Stimulated activated CD4-positive, alpha-beta T cell treated with anti-CD3 and anti-CD28 coated beads, Interleukin-2, amount 100 ng/mL, for 4 hours (primary cell): ENCODE data around the gene SLC9A2.

Source experiments
- DNase-seq: peaks from one replicate; pipeline ENCODE4 v3.0.0-alpha.2; 2020; ENCODE audit warnings: low read depth

SLC9A2 gene

GRCh38 chr2:102620332-102620731 is 979 bp downstream of the SLC9A2 start:
- no peak for DNase-seq

DNA sequence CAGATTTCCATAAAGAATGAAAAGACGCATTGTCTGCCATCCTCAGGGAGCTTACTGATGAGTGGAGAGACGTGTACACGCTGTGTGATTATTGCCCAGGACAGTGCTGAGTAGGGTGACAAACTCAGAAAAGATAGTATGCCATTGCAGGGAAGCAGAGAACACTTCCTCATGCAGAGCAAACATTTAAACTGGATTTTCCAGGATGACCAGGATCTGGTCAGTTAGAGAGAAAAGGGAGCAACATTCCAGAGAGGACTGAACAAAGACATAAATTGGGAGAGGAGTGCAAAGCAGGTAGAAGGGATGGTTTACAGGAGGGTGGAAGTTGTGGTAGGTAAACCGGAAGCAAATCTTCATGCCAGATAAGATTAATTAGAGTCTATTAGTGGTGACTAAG is 2.3 kb downstream of the SLC9A2 start:
- DNase-seq = no peak

DNA sequence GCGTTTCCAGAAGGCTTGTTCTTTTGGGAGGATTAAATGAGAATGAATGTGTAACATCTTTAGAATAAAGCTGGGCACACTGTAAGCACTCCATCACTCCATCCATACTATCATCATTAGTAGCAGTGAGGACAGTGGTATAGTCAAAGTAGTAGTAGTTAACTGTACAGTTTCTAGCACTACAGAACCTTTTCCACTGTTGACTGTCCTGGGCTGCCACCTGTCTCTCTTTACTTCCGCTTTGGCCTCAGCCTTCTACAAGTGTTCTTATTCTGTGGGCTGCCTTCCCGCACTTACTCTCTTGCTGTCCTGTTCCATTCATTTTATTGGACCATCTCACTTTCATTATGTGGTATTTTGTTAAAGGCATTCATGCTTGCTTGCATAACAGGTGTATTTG is 3.3 kb downstream of the SLC9A2 start:
- no peak for DNase-seq

DNA sequence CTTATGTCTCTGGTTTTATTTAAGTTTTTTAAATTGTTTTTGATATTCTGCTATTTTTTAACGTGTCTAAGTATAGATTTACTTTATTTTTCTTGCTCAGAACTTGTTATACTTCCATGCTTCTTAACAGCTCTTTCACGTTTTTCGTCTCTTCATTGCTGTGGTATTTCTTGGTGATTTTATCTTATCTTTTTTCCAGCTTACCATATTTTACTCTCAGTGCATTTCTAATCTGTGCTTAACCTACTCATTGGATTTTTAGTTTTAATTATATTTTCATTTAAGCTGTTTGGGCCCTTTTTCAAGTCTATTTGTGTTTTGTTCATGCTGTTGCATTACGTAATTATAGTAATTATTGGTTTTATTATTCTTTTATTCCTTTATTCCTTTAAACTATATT is 11.1 kb downstream of the SLC9A2 start:
- no peak for DNase-seq

GRCh38 chr2:102632380-102633175 is 13.2 kb downstream of the SLC9A2 start:
- no peak for DNase-seq

GRCh38 chr2:102634831-102635241 is 15.5 kb downstream of the SLC9A2 start:
- DNase-seq = no peak

DNA sequence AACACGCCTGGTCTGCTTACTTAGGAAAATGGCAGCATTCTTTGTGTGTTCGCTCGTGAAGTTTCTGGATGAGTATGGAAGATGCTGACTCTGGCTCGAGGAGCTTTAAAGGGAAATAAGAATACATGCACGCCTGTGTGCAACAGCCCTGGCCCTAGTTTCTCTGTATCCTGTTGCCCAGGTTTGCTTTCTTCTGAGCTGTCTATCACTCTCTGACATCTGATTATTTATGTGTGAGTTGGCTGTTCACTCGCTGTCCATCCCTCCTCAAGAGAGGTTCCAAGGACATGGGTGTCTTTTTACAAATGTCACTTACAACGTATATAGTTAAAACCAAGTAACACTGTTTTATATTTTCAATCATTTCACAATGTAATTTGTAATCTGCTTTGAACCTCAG is 16.0 kb downstream of the SLC9A2 start:
- DNase-seq = no peak

DNA sequence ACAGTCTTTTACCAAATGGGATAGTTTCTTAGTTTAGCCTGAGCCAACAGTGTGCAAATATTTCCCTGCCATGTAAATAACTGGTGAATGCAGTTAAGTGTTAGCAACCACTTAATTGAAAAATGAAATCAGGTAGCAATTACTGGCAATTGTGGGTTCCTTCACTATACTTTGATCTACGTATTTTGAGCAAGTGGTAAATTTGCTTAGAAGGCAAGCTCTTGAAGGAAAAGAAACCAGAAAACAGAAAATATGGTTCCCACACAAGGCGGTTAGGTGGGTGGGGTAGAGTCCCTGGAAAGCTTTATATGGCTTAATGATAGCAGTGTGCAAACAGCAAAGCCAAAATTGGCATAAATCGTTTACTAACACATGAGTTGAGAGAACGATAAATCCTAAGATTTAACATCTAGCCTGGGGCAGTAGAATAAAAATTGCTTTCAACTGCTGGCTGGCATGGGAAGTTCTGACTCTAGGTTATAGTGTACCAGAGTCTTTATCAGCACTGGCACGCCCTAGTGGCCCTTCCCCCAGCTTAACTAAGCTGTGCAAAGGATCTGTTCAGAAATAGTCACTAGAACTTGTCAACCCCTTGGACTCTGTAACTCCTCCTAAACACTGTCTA is 17.0 kb downstream of the SLC9A2 start:
- DNase-seq = no peak

- no peak for DNase-seq
Measured at GRCh38 chr2:102637358-102637757, 18.0 kb downstream of the SLC9A2 start.

DNA sequence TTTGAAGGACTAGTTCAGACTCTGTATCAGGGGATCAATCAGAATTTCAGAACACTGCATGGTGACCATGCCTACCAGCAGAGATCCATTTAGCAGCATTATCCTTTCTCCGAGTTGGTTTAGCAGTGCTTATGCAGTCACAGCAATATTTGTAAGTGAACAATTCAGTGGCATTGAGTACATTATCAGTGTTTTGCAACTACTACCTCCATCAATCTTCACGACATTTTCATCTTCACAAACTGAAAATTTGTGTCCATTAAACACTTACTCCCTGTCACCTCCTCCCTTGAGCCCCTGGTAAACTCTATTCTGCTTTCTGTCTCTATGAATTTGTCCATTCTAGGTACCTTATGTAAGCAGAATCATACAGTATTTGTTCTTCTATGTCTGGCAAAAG is 20.1 kb downstream of the SLC9A2 start:
- DNase-seq = no peak

DNA sequence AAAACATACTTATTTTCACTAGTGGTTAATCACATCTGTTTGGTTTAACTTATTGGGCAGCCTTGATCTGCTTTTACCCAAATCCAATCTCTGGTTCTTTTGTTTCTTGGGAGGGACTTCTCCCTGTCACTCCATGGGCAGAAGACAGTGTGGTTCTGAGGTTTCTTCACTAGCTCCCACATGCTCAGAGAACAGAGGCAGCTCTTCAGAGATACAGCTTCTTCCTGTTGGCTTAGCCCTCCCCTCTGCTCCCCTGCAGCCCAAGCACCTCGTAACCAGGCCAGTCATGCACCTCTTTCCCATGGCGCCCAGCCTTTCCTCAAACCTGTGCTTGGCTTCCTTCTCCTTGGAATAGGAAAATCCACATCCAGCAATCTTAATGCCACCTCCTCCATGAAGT is 32.8 kb downstream of the SLC9A2 start:
- DNase-seq = no peak

DNA sequence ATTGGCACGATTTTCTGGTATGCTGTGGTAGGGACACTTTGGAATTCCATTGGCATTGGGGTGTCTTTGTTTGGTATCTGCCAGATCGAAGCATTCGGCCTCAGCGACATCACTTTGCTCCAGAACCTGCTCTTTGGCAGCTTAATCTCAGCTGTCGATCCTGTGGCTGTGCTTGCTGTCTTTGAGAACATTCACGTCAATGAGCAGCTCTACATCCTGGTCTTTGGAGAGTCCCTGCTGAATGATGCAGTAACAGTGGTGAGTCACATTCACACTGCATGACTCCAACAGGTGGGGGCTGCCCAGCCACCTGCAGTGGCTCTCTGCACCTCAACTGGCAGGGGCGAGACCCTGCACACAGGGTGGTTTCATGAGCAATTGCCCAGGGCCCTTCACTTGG is 38.4 kb downstream of the SLC9A2 start:
- peak; percentile 15 for DNase-seq

DNA sequence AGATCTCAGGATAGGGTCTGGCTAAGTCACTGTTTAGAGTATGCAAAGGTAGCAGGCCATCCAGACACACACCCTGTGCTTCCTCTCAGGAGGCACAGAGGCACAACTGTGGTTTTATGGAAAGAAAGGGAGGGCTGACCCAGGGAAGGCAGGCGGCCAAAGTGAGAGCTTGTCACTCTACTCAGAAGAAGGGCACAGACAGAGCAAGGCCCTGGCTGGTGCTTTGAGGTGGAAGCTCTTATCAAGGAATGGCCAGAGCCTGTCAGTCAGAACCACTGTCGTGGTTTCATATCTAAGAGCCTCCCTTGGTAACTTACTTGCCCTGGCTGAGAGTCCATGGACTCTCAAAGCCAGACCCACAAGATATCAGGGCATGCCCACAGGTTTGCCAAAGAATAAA is 40.7 kb downstream of the SLC9A2 start:
- DNase-seq = no peak

GRCh38 chr2:102660574-102660973 is 41.2 kb downstream of the SLC9A2 start:
- no peak for DNase-seq

- DNase-seq = no peak
Measured at GRCh38 chr2:102661846-102662245, 42.5 kb downstream of the SLC9A2 start.

- DNase-seq = no peak
Measured at GRCh38 chr2:102662833-102663232, 43.5 kb downstream of the SLC9A2 start.

GRCh38 chr2:102663381-102663780 is 44.0 kb downstream of the SLC9A2 start:
- DNase-seq = no peak

DNA sequence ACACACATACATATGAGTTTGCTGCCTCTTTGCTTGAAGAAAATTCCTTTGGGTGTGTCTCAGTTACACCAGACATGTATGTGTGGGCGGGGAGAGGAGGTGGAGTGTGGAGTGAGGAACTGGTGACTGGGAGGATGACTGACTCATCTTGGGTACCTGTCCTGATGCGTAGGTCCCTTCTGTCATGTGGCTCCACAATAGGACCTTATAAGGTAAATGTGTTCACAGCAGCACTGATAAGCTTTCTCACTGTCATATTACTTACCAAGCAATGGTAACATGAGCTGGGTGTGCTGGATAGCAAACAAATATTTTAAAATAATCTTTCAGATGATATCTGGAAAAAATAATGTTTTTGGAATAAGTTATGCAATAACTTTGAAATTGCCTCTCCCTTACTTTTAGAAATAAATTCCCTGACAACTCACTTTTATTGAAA is 45.1 kb downstream of the SLC9A2 start:
- peak; percentile 68 for DNase-seq

- DNase-seq = no peak
Measured at GRCh38 chr2:102667072-102667471, 47.7 kb downstream of the SLC9A2 start.

DNA sequence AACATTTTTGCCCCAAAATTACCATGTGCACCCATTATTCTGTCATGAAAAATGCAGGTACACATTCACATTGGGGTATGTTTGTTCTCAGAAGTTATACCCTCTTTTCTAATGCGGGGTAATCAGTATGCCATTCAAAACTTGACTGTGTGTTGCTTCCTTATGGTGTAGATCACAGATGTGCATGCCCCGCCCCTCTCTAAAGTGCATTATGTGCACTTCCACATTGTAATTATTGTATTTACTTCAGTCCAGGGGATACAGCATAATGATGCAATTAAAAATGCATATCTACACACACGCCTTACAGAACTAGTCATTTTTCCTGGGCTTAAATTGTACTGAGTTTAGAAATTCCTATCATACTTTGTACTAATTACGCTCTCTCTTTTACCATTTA is 48.8 kb downstream of the SLC9A2 start:
- DNase-seq = no peak

GRCh38 chr2:102669401-102669800 is 50.0 kb downstream of the SLC9A2 start:
- DNase-seq = no peak

GRCh38 chr2:102672107-102672776 is 52.9 kb downstream of the SLC9A2 start:
- no peak for DNase-seq

DNA sequence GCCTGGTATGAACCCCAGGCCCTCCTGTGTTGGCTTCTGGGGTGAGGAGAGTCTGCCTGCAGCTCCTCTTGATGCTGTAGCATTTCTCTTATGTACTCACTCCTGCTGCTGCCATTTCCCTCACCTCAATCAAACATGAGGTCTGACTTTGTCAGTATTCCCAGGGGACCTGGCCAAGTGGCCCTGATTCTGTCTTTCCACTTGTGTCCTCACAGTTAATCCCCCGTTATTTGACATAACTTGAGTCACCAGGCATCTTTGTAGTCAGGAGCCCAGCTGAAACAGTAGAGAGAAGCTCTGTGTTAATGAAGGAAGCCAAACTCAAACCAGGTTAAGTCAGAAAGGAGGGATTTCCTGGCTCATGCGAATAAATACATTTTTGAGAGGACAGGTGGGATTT is 55.0 kb downstream of the SLC9A2 start:
- DNase-seq = no peak
